ENCODE data around the gene EFNA4. TPM values are rescaled to one million over a fixed set of nuclear protein-coding genes. Genes with fewer than 3 reads are reported as not detected.

Gene EFNA4
- total and polyA plus RNA-seq, 11 donors: 1.1 to 4.8 (median 2.2) TPM

- intact Hi-C loops (cut with DNase I): no loop called here
- no peak overlapping the region for H3K27ac ChIP-seq
- peaks cover 0 to 26% (median 0%) of the 10 kb centered on the region in 12 donors for H3K4me1 ChIP-seq
- DNase-seq (no peak), ATAC-seq (no peak)
- no peak for TF ChIP-seq CTCF (IDR thresholded peaks at IDR 0.05)
- TF ChIP-seq POLR2A (IDR thresholded peaks at IDR 0.05): no peak
- H3K36me3 ChIP-seq: no peaks in the 10 kb centered on the region
- WGBS, 4 donors: 88 to 100% (median 92%) methylated on average over 3 of the region's 3 CpGs
- no peak overlapping the region for H3K4me3 ChIP-seq
- no peaks in the 10 kb centered on the region for H3K9me3 ChIP-seq
- no peaks in the 10 kb centered on the region for H3K27me3 ChIP-seq
Measured at GRCh38 chr1:155037043-155037442, 26.5 kb upstream of the EFNA4 start.

GRCh38 chr1:155037851-155038441, 25.6 kb upstream of the EFNA4 start:
- TF ChIP-seq POLR2A (IDR thresholded peaks at IDR 0.05) (no peak), CTCF (IDR thresholded peaks at IDR 0.05) (no peak)
- intact Hi-C loops (cut with DNase I): no loop called here
- Histone ChIP-seq H3K27ac (no peak overlapping the region), H3K4me1 (peaks cover 0 to 26% (median 0%) of the 10 kb centered on the region in 12 donors), H3K36me3 (no peaks in the 10 kb centered on the region), H3K4me3 (no peak overlapping the region), H3K9me3 (no peaks in the 10 kb centered on the region), H3K27me3 (no peaks in the 10 kb centered on the region)
- DNase-seq (no peak), ATAC-seq (no peak)
- WGBS, 4 donors: 87 to 94% (median 91%) methylated on average over 6 of the region's 6 CpGs

- WGBS, 4 donors: 52 to 67% (median 55%) methylated on average over 8 of the region's 8 CpGs
- ATAC-seq: peak in 3 of 4 donors; percentile 29 to 36 (median 30)
- Histone ChIP-seq H3K27ac (no peak overlapping the region), H3K4me3 (no peak overlapping the region), H3K4me1 (peaks cover 0 to 29% (median 0%) of the 10 kb centered on the region in 12 donors), H3K27me3 (no peaks in the 10 kb centered on the region), H3K9me3 (no peaks in the 10 kb centered on the region), H3K36me3 (no peaks in the 10 kb centered on the region)
- TF ChIP-seq POLR2A (IDR thresholded peaks at IDR 0.05) (no peak), CTCF (IDR thresholded peaks at IDR 0.05) (no peak)
- DNase-seq: no peak
- intact Hi-C loops (cut with DNase I): no loop called here
Measured at GRCh38 chr1:155038602-155039307, 24.8 kb upstream of the EFNA4 start.

GRCh38 chr1:155039308-155039669, 24.3 kb upstream of the EFNA4 start:
- intact Hi-C loops (cut with DNase I): no loop called here
- Histone ChIP-seq H3K4me3 (no peak overlapping the region), H3K27ac (no peak overlapping the region), H3K36me3 (no peaks in the 10 kb centered on the region), H3K4me1 (peaks cover 0 to 34% (median 0%) of the 10 kb centered on the region in 12 donors), H3K9me3 (no peaks in the 10 kb centered on the region), H3K27me3 (no peaks in the 10 kb centered on the region)
- 74 to 90% (median 82%) methylated on average over 3 to 4 of the region's 4 CpGs for WGBS, 4 donors
- DNase-seq (no peak), ATAC-seq (no peak)
- no peak for TF ChIP-seq CTCF (IDR thresholded peaks at IDR 0.05)
- no peak for TF ChIP-seq POLR2A (IDR thresholded peaks at IDR 0.05)

All from heart left ventricle (tissue), 16 donors.